PC-9 (cell line): ENCODE results near the gene OPN4. TPM values are rescaled to one million over a fixed set of nuclear protein-coding genes. Genes with fewer than 3 reads are reported as not detected.

ENCODE experiments used
- BruUV-seq: library from RNA; stranded (reverse); fragments of 400-500 nt; replicated peaks from 2 replicates; lab custom pipeline; 2021; lab: Mats Ljungman, UMichigan
- CTCF ChIA-PET: fragments of 300-600 bp; sonication (Branson Sonifier 250); formaldehyde crosslinking; loops from one replicate; lab custom pipeline; 2022; ENCODE audit warnings: antibody characterized with exemption; lab: Charles Lee
- POLR2A ChIA-PET: fragments of 300-600 bp; sonication (Branson Sonifier 250); formaldehyde crosslinking; loops from one replicate; lab custom pipeline; 2022; ENCODE audit warnings: antibody characterized with exemption; ENCODE audit not compliant: unreplicated experiment; lab: Charles Lee
- DNase-seq, 2 experiments: peaks; one replicate each; pipeline versions ENCODE4 v3.0.0 to v3.0.0-alpha.2; 2015 to 2022; ENCODE audit warnings: mixed read lengths in 1 of 2
- H2AFZ ChIP-seq: fragments of 200-600 bp; sonication (generic); 2 replicates; pipeline ENCODE4 v1.8.1; 2017; ENCODE audit warnings: antibody characterized with exemption
- H3F3A ChIP-seq: fragments of 200-600 bp; sonication (generic); 2 replicates; pipeline ENCODE4 v1.8.1; 2017; ENCODE audit warnings: antibody characterized with exemption, mild to moderate bottlenecking, low read depth; ENCODE audit not compliant: insufficient read depth
- H3K27ac ChIP-seq: fragments of 200-600 bp; sonication (generic); 2 replicates; pipeline ENCODE4 v1.6.1; 2016; ENCODE audit warnings: mixed run types
- H3K27me3 ChIP-seq: fragments of 200-600 bp; sonication (generic); 2 replicates; pipeline ENCODE4 v1.6.1; 2016; ENCODE audit warnings: low read depth, mixed run types; ENCODE audit not compliant: insufficient read depth
- H3K36me3 ChIP-seq: fragments of 200-600 bp; sonication (generic); 2 replicates; pipeline ENCODE4 v1.6.1; 2016; ENCODE audit warnings: low read depth, mixed run types
- H3K4me1 ChIP-seq: fragments of 200-600 bp; sonication (generic); replicated peaks from 2 replicates; pipeline ENCODE4 v1.6.1; 2016; ENCODE audit warnings: mixed run types; ENCODE audit not compliant: insufficient read depth
- H3K4me2 ChIP-seq: fragments of 200-600 bp; sonication (generic); 2 replicates; pipeline ENCODE4 v1.6.1; 2017; ENCODE audit warnings: mixed run types
- H3K4me3 ChIP-seq: fragments of 200-600 bp; sonication (generic); 2 replicates; pipeline ENCODE4 v1.6.1; 2016; ENCODE audit warnings: mixed run types
- H3K79me2 ChIP-seq: fragments of 200-600 bp; sonication (generic); 2 replicates; pipeline ENCODE4 v1.6.1; 2017; ENCODE audit warnings: low read depth, mixed run types
- H3K9me2 ChIP-seq: fragments of 200-600 bp; sonication (generic); 2 replicates; pipeline ENCODE4 v1.8.1; 2017; ENCODE audit warnings: mild to moderate bottlenecking; ENCODE audit not compliant: insufficient read depth
- H3K9me3 ChIP-seq: fragments of 200-600 bp; sonication (generic); 2 replicates; pipeline ENCODE4 v1.8.1; 2016; ENCODE audit warnings: low read depth; ENCODE audit not compliant: insufficient read depth
- H4K20me1 ChIP-seq: fragments of 200-600 bp; sonication (generic); 2 replicates; pipeline ENCODE4 v1.8.1; 2017; ENCODE audit not compliant: insufficient read depth
- EZH2 ChIP-seq: fragments of 200-600 bp; sonication (generic); IDR thresholded peaks from 2 replicates; pipeline ENCODE4 v1.8.0; 2017; ENCODE audit warnings: antibody characterized with exemption, low read depth
- intact Hi-C: fragments of 100-400 bp; cut with micrococcal nuclease; formaldehyde crosslinking; loops from one replicate; pipeline ENCODE4 v1.10.0; 2022; ENCODE audit not compliant: unreplicated experiment
- total RNA-seq: library from RNA; stranded (reverse); gene quantifications from 2 replicates; pipeline ENCODE4 v1.2.3, GENCODE V29; 2021
- TF ChIP-seq, protein P1 (sequence below): fragments of 200-600 bp; sonication (generic); conservative IDR thresholded peaks from 2 replicates; pipeline ENCODE4 v1.6.1; 2017; ENCODE audit warnings: mixed run types, antibody characterized with exemption, mild to moderate bottlenecking, moderate library complexity

The OPN4 gene
- total RNA-seq, 1 experiment from 2014 or later, result 0.15 TPM

DNA sequence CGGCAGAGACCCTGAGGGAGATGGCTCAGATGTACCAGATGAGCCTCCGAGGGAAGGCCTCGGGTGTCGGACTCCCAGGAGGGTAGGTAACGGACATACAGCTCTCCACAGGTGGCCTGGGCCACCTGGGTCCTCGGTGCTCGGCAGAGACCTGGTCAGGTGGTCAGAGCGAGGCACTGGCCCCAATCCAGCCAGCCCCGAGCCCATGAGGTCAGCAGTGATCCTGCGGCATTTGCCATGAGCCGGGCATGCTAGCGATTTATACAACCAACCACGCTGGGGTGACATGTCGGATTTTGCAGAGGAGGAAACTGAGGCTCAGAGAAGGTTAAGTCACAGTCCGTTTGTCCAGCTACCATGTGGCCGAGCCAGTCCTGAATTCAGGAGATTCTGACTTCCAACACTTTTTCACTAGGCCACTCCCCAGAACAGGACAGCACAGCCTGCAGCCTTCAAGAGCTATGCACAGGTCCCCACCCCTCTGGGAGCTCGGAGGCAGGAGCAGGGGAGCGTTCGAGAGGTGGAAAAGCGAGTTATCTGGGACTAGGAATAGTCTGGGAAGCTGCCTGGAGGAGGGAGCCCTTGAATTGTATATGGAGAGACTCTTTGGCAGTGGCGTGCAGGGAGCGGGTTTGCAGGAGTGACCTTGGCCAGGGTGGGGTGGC lies 27.5 kb downstream of the OPN4 start:
- Histone ChIP-seq H3F3A (no peaks in the 10 kb centered on the region), H3K4me2 (no peak overlapping the region), H3K36me3 (no peaks in the 10 kb centered on the region), H3K9me2 (no peaks in the 10 kb centered on the region), H3K4me1 (no peaks in the 10 kb centered on the region; the same call in 1 of the 2 replicates), H4K20me1 (no peaks in the 10 kb centered on the region), H3K79me2 (no peaks in the 10 kb centered on the region), H2AFZ (no peak overlapping the region), H3K9me3 (no peaks in the 10 kb centered on the region), H3K27ac (no peak overlapping the region), H3K27me3 (no peaks in the 10 kb centered on the region), H3K4me3 (no peak overlapping the region)
- CTCF ChIA-PET, result no interaction called here
- DNase-seq, result no peak
- BruUV-seq, result no TSS peak
- TF ChIP-seq EZH2, result no peak
- POLR2A ChIA-PET, result interaction anchor here (0.5 kb wide), 2 partner anchors 13 to 281 kb away, joined by 4 read pairs; no protein-coding TSS in a partner anchor
- intact Hi-C loops, result loop anchor here (5.0 kb wide), 2 partner anchors 35 to 280 kb away; no protein-coding TSS in a partner anchor

DNA sequence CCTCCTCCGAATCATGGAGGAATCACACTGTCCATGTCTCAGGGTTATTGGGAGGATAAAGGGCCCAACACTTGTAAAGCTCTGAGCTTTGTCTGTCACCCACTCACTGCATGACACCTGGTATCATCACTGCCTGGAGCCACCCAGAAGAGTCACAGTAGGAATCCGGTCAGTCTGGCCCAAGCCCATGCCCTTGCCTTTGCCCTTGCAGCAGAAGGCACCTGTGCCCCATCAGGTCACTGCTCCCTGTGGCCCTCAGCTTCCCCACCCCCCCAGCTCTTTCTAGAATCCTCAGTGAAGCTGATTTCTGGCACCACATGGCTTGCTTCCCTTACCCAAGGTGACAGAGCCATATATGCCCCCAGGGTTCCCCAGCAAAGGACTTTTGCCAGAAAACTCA lies 28.3 kb downstream of the OPN4 start:
- H3K27ac ChIP-seq, result no peak overlapping the region
- no peaks in the 10 kb centered on the region for H3K9me3 ChIP-seq
- BruUV-seq, result no TSS peak
- intact Hi-C loops, result loop anchor here (5.0 kb wide), 2 partner anchors 35 to 280 kb away; no protein-coding TSS in a partner anchor
- TF ChIP-seq EZH2, result no peak
- TF ChIP-seq, protein P1, sequence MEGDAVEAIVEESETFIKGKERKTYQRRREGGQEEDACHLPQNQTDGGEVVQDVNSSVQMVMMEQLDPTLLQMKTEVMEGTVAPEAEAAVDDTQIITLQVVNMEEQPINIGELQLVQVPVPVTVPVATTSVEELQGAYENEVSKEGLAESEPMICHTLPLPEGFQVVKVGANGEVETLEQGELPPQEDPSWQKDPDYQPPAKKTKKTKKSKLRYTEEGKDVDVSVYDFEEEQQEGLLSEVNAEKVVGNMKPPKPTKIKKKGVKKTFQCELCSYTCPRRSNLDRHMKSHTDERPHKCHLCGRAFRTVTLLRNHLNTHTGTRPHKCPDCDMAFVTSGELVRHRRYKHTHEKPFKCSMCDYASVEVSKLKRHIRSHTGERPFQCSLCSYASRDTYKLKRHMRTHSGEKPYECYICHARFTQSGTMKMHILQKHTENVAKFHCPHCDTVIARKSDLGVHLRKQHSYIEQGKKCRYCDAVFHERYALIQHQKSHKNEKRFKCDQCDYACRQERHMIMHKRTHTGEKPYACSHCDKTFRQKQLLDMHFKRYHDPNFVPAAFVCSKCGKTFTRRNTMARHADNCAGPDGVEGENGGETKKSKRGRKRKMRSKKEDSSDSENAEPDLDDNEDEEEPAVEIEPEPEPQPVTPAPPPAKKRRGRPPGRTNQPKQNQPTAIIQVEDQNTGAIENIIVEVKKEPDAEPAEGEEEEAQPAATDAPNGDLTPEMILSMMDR, result no peak
- no peak overlapping the region for H3K4me2 ChIP-seq
- H4K20me1 ChIP-seq, result no peaks in the 10 kb centered on the region
- H3K27me3 ChIP-seq, result no peaks in the 10 kb centered on the region
- no peak overlapping the region for H3K4me3 ChIP-seq
- H3K79me2 ChIP-seq, result no peaks in the 10 kb centered on the region
- H3F3A ChIP-seq, result no peaks in the 10 kb centered on the region
- H2AFZ ChIP-seq, result no peak overlapping the region
- ChIA-PET CTCF (interaction anchor here (0.5 kb wide), 1 partner anchor 22 kb away, joined by 4 read pairs; no protein-coding TSS in a partner anchor), POLR2A (interaction anchor here (0.5 kb wide), 1 partner anchor 14 kb away, joined by 4 read pairs; no protein-coding TSS in a partner anchor)
- DNase-seq, result no peak
- H3K4me1 ChIP-seq, result no peaks in the 10 kb centered on the region; the same call in 1 of the 2 replicates
- no peaks in the 10 kb centered on the region for H3K36me3 ChIP-seq
- H3K9me2 ChIP-seq, result no peaks in the 10 kb centered on the region

DNA sequence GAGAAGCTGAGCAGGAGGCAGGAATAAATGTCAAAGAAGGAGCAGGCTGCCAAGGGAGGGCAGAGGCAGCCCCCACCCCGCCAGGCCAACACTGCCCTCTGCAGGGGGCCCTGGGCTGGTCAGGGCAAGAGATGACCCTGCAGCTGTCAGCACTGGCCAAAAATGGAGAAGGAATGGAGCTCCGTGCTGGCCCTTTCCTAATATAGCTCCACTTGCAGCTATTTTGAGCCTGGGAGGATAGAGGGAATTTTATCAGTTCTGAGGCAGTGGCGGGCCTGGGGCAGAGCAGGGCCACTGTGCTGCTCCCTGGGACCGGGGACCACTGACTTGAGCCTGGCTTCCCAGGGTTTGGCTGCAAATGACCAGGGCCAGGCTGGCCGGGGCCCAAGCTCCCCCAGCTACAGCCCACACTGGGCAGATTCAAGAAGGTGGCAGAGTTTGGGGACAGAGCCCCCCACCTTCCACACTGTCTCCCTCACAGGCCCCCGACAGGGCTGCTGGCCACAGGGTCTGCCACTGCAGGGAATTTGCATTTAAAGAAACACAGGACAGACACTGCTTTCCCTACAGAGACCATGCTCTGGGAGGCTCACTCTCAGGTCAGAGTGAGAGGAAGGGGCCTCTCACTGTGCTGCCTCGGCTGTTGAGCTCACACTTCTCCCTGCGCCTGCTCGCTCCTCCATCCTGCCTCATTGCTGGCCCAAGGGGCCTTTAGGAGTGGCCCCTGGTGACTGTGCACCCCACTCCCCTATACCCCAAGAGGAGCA lies 30.2 kb downstream of the OPN4 start:
- H3K36me3 ChIP-seq, result no peaks in the 10 kb centered on the region
- no peak overlapping the region for H2AFZ ChIP-seq
- no peaks in the 10 kb centered on the region for H3K9me3 ChIP-seq
- H3K79me2 ChIP-seq, result no peaks in the 10 kb centered on the region
- POLR2A ChIA-PET, result interaction anchor here (0.6 kb wide), 1 partner anchor 82 kb away, joined by 4 read pairs; no protein-coding TSS in a partner anchor
- TF ChIP-seq, protein P1, result peak; percentile 63
- no peak for TF ChIP-seq EZH2
- no peaks in the 10 kb centered on the region for H3F3A ChIP-seq
- no peak overlapping the region for H3K4me2 ChIP-seq
- intact Hi-C loops, result loop anchor here (1.0 to 5.0 kb wide), 3 partner anchors 37 to 282 kb away; no protein-coding TSS in a partner anchor
- no peaks in the 10 kb centered on the region for H4K20me1 ChIP-seq
- H3K27ac ChIP-seq, result no peak overlapping the region
- H3K27me3 ChIP-seq, result no peaks in the 10 kb centered on the region
- no peaks in the 10 kb centered on the region for H3K9me2 ChIP-seq
- CTCF ChIA-PET, result interaction anchor here (0.5 to 1.0 kb wide), 4 partner anchors 8 to 217 kb away, joined by 4 to 5 read pairs (median 4); no protein-coding TSS in a partner anchor
- no TSS peak for BruUV-seq
- no peaks in the 10 kb centered on the region; the same call in 1 of the 2 replicates for H3K4me1 ChIP-seq
- peak in 1 of 2 experiments; percentile 55 for DNase-seq
- no peak overlapping the region for H3K4me3 ChIP-seq
